Naive thymus-derived CD4-positive, alpha-beta T cell (primary cell): ENCODE results near the gene DPEP1. TPM values are rescaled to one million over a fixed set of nuclear protein-coding genes. Genes with fewer than 3 reads are reported as not detected.
A peak's percentile ranks its signal among the peaks of the same experiment; 100 is the strongest.

Source experiments
- ATAC-seq: fragments of 150-1000 bp; cut with Tn5 transposase; 2 replicates; pipeline ENCODE4 v1.10.0; 2021; ENCODE audit warnings: mild to moderate bottlenecking, moderate library complexity
- CTCF ChIA-PET: fragments of 350-600 bp; sonication (Branson Sonifier 250); formaldehyde crosslinking; loops from one replicate; lab custom pipeline; 2021; ENCODE audit warnings: antibody characterized with exemption; lab: Charles Lee
- POLR2A ChIA-PET: fragments of 350-600 bp; sonication (Branson Sonifier 250); formaldehyde crosslinking; loops from one replicate; lab custom pipeline; 2021; ENCODE audit warnings: antibody characterized with exemption, inconsistent platforms; lab: Charles Lee
- DNase-seq, 9 donors: peaks; one replicate each; pipeline versions ENCODE4 v3.0.0 to v3.0.0-alpha.2; 2020 to 2022; ENCODE audit warnings: mixed read lengths in 1 of 9
- H3K27ac ChIP-seq: one replicate; pipeline ENCODE4 v1.7.0; 2013; ENCODE audit warnings: mild to moderate bottlenecking, low read depth, low read length, moderate library complexity
- H3K27me3 ChIP-seq, 2 donors: one replicate each; pipeline ENCODE4 v1.7.0; 2013; ENCODE audit warnings: low read length in 2 of 2, mild to moderate bottlenecking in 2 of 2, moderate library complexity in 2 of 2; ENCODE audit not compliant: control insufficient read depth in 2 of 2, insufficient read depth in 2 of 2
- H3K36me3 ChIP-seq, 3 experiments: 1 replicate in 2 of 3; 2 replicates in 1 of 3; pipeline ENCODE4 v1.7.0; 2013; ENCODE audit warnings: low read length in 3 of 3, mild to moderate bottlenecking in 3 of 3, moderate library complexity in 1 of 3; ENCODE audit not compliant: insufficient read depth in 3 of 3, control insufficient read depth in 2 of 3
- H3K4me1 ChIP-seq, 2 donors: one replicate each; pipeline ENCODE4 v1.7.0; 2013; ENCODE audit warnings: low read length in 2 of 2, mild to moderate bottlenecking in 2 of 2, moderate library complexity in 1 of 2; ENCODE audit not compliant: control insufficient read depth in 2 of 2, insufficient read depth in 2 of 2
- H3K4me3 ChIP-seq: 2 replicates; pipeline ENCODE4 v1.7.0; 2013; ENCODE audit warnings: mild to moderate bottlenecking, low read length
- H3K9me3 ChIP-seq, 3 experiments: 1 replicate in 2 of 3; 2 replicates in 1 of 3; pipeline ENCODE4 v1.7.0; 2013; ENCODE audit warnings: low read length in 3 of 3; ENCODE audit not compliant: control insufficient read depth in 2 of 3
- H3K27ac Mint-ChIP-seq, 9 donors: one replicate each; pipeline ENCODE4 v1.8.0; 2020 to 2022; ENCODE audit warnings: mixed read lengths in 9 of 9, mild to moderate bottlenecking in 8 of 9, moderate library complexity in 5 of 9, inconsistent platforms in 2 of 9
- H3K27me3 Mint-ChIP-seq, 5 donors: one replicate each; pipeline ENCODE4 v1.8.0; 2021 to 2022; ENCODE audit warnings: mixed read lengths in 5 of 5, mild to moderate bottlenecking in 1 of 5
- H3K36me3 Mint-ChIP-seq, 5 donors: one replicate each; pipeline ENCODE4 v1.8.0; 2020 to 2022; ENCODE audit warnings: mixed read lengths in 5 of 5, mild to moderate bottlenecking in 3 of 5, inconsistent platforms in 1 of 5
- H3K4me1 Mint-ChIP-seq, 7 donors: one replicate each; pipeline ENCODE4 v1.8.0; 2020 to 2022; ENCODE audit warnings: mixed read lengths in 7 of 7, mild to moderate bottlenecking in 3 of 7, inconsistent platforms in 1 of 7
- H3K4me3 Mint-ChIP-seq, 10 donors: one replicate each; pipeline ENCODE4 v1.8.0; 2020 to 2022; ENCODE audit warnings: mild to moderate bottlenecking in 10 of 10, mixed read lengths in 10 of 10, moderate library complexity in 6 of 10, inconsistent platforms in 2 of 10
- H3K9me3 Mint-ChIP-seq, 11 donors: one replicate each; pipeline ENCODE4 v1.8.0; 2020 to 2022; ENCODE audit warnings: mixed read lengths in 11 of 11, mild to moderate bottlenecking in 4 of 11, inconsistent platforms in 1 of 11, moderate library complexity in 1 of 11
- intact Hi-C, 2 donors: fragments of 100-400 bp; cut with micrococcal nuclease; formaldehyde crosslinking; loops; one replicate each; pipeline ENCODE4 v1.15.1; 2023
- polyA plus RNA-seq, 2 donors: library from polyadenylated mRNA; unstranded; fragments of 300-500 nt; fragmentation: Illumina TruSeq; gene quantifications; one replicate each; pipeline ENCODE4 v1.2.3, GENCODE V29; 2021
- total RNA-seq, 6 experiments: library from RNA in 5 of 6; stranded (reverse) in 5 of 6; gene quantifications; 1 replicate in 5 of 6; 2 replicates in 1 of 6; pipeline ENCODE4 v1.2.3 and lab custom pipeline; 2021 to 2026

DPEP1 gene
- total RNA-seq (not detected), polyA plus RNA-seq (not detected), total RNA-seq (lab: John Stamatoyannopoulos, UW) (not detected)

DNA sequence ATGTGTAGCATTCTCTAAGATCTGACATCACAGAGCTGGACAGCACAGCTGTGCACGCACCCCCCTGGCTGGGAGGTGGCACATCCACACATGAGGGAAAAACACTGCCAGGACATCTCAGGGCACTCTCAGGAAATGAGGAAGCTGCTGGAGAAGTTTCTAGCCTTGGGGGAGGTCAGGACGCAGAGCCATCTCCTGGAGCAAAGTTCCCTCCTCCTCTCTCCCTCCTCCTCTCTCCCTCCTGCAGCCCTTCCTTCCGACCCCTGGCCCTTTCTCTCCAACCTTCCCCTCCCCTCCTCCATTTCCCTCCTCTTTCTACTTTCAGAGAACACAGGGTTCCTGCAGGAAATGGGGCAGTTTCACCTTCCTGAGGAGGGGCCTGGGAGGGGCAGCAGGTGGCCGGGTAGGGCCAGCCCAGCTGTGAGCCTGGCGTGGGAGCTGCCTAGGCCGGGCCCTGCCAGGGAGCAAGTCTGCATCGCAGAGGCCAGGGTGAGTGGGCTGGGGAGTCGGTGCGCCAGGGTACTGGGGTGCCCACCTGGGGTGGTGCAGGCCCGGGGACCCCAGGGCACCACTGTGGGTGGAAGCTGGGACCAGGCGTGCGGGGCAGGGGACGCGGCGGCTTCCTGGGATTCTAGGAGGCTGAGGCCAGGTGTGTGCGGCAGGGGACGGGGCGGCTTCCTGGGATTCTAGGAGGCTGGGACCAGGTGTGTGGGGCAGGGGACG is at the start of gene DPEP1:
Gene DPEP1 (plus strand): TSS at position 412 of the 723 bp plus-strand sequence. CDS start 16,769 bp downstream, outside the sequence.
- H3K36me3 Mint-ChIP-seq = peaks cover 0 to 4% (median 0%) of the 10 kb centered on the region in 5 donors
- no peak for DNase-seq
- Histone ChIP-seq H3K9me3 (no peaks in the 10 kb centered on the region), H3K4me3 (no peak within 1 kb of the TSS), H3K4me1 (peaks cover 0 to 10% of the 10 kb centered on the region in 2 donors), H3K27ac (no peak within 1 kb of the TSS), H3K36me3 (no peaks in the 10 kb centered on the region), H3K27me3 (no peaks in the 10 kb centered on the region)
- POLR2A ChIA-PET = no interaction called here
- peaks cover 0 to 8% (median 0%) of the 10 kb centered on the region in 11 donors for H3K9me3 Mint-ChIP-seq
- peaks cover 6 to 23% (median 17%) of the 10 kb centered on the region in 7 donors for H3K4me1 Mint-ChIP-seq
- intact Hi-C loops = no loop called here
- CTCF ChIA-PET = no interaction called here
- H3K4me3 Mint-ChIP-seq = no peak within 1 kb of the TSS
- peaks cover 0 to 5% (median 0%) of the 10 kb centered on the region in 5 donors for H3K27me3 Mint-ChIP-seq
- H3K27ac Mint-ChIP-seq = peak within 1 kb of the TSS in 2 of 9 donors; percentile 1 to 53
- ATAC-seq = no peak

DNA sequence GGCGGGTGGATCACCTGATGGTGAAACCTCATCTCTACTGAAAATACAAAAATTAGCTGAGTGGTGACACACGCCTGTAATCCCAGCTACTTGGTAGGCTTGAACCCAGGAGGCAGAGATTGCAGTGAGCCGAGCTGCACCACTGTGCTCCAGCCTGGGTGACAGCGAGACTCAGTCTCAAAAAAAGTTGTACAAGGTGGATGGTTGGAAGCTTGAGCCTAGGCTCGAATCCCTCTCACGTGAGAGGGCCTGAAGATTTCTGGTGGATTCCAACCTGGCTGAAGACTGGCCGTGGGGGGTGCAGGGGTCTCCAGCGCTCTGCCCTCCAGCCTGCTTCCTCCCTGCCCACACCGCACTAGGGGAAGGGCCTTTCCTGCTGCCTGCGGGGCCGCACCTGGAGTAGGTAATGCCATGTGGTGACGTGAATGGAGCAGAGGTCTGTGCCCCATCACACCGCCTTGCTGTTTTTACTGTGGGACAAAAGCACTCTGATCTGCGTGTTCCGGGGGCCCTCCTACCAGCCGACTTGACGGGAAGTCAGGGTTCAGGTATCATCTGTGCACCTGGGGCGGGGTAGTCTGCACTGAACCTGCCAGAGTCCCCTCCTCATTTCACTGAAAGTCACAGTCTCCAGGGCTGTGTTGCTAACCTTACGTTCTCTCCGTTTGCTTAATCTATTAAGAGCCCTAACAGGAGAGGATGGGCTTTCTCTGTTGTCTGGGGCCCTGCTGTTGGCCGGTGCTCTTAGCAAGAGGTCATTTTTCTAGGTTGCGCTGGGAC is 48.8 kb upstream of the DPEP1 start:
- H3K4me1 ChIP-seq = peaks cover 33 to 45% of the 10 kb centered on the region in 2 donors
- Mint-ChIP-seq H3K9me3 (peaks cover 0 to 3% (median 0%) of the 10 kb centered on the region in 11 donors), H3K4me1 (peaks cover 36 to 53% (median 50%) of the 10 kb centered on the region in 7 donors), H3K36me3 (peaks cover 11 to 36% (median 15%) of the 10 kb centered on the region in 5 donors), H3K4me3 (peak overlapping the region in 9 of 10 donors; percentile 26 to 95 (median 56)), H3K27ac (peak overlapping the region in 6 of 9 donors; percentile 11 to 81 (median 60)), H3K27me3 (no peaks in the 10 kb centered on the region)
- CTCF ChIA-PET = no interaction called here
- no peaks in the 10 kb centered on the region for H3K27me3 ChIP-seq
- peak overlapping the region; percentile 28 for H3K27ac ChIP-seq
- H3K4me3 ChIP-seq = no peak overlapping the region
- no peak for ATAC-seq
- POLR2A ChIA-PET = interaction anchor here (0.6 to 1.3 kb wide), 4 partner anchors 15 to 116 kb away, joined by 3 to 4 read pairs (median 3); no protein-coding TSS in a partner anchor
- H3K9me3 ChIP-seq = no peaks in the 10 kb centered on the region
- DNase-seq = peak in 1 of 9 donors; percentile 14
- intact Hi-C loops = loop anchor here (5.0 kb wide), 5 partner anchors 78 to 1612 kb away; partner anchors contain the start of genes BANP (in 1 of the 2) and CDH15 (in 1 of the 2)
- H3K36me3 ChIP-seq = peaks cover 16 to 41% (median 26%) of the 10 kb centered on the region in 3 experiments

DNA sequence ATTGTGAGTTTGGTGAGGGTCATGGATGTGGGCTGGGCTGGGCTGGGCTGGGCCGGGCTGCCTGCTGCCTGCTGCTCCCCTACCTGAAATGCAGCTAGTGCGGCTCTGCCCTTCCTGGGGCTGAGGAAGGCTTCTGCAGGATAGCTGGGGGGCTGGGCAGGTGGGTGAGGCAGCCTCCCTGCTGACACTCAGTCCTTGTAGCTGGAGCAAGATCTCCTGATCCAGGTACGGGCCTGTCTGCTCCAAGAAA is 48.3 kb upstream of the DPEP1 start:
- no peaks in the 10 kb centered on the region for H3K27me3 Mint-ChIP-seq
- peaks cover 11 to 36% (median 15%) of the 10 kb centered on the region in 5 donors for H3K36me3 Mint-ChIP-seq
- peak in 1 of 9 donors; percentile 31 for DNase-seq
- peak overlapping the region in 7 of 10 donors; percentile 28 to 79 (median 65) for H3K4me3 Mint-ChIP-seq
- peaks cover 32 to 49% (median 46%) of the 10 kb centered on the region in 7 donors for H3K4me1 Mint-ChIP-seq
- CTCF ChIA-PET = no interaction called here
- Histone ChIP-seq H3K27ac (peak overlapping the region; percentile 15), H3K4me3 (no peak overlapping the region), H3K27me3 (no peaks in the 10 kb centered on the region), H3K9me3 (no peaks in the 10 kb centered on the region), H3K4me1 (peaks cover 33 to 43% of the 10 kb centered on the region in 2 donors), H3K36me3 (peaks cover 16 to 41% (median 26%) of the 10 kb centered on the region in 3 experiments)
- ATAC-seq = no peak
- intact Hi-C loops = no loop called here
- peak overlapping the region in 5 of 9 donors; percentile 11 to 81 (median 43) for H3K27ac Mint-ChIP-seq
- H3K9me3 Mint-ChIP-seq = peaks cover 0 to 3% (median 0%) of the 10 kb centered on the region in 11 donors
- POLR2A ChIA-PET = no interaction called here

- Mint-ChIP-seq H3K4me1 (peaks cover 32 to 49% (median 46%) of the 10 kb centered on the region in 7 donors), H3K27ac (peak overlapping the region in 7 of 9 donors; percentile 11 to 81 (median 58)), H3K4me3 (peak overlapping the region; percentile 50 to 80 (median 65)), H3K9me3 (peaks cover 0 to 4% (median 0%) of the 10 kb centered on the region in 11 donors), H3K36me3 (peaks cover 11 to 36% (median 15%) of the 10 kb centered on the region in 5 donors), H3K27me3 (no peaks in the 10 kb centered on the region)
- intact Hi-C loops = no loop called here
- peak overlapping the region; percentile 15 for H3K27ac ChIP-seq
- H3K27me3 ChIP-seq = no peaks in the 10 kb centered on the region
- peaks cover 33 to 43% of the 10 kb centered on the region in 2 donors for H3K4me1 ChIP-seq
- H3K4me3 ChIP-seq = peak overlapping the region; percentile 50
- CTCF ChIA-PET = no interaction called here
- POLR2A ChIA-PET = interaction anchor here (0.6 to 1.2 kb wide), 2 partner anchors 10 to 204 kb away, joined by 3 read pairs; partner anchors contain the start of gene CPNE7
- peaks cover 16 to 39% (median 26%) of the 10 kb centered on the region in 3 experiments for H3K36me3 ChIP-seq
- H3K9me3 ChIP-seq = no peaks in the 10 kb centered on the region
- DNase-seq = peak in 5 of 9 donors; percentile 29 to 67 (median 33)
- ATAC-seq = peak; percentile 62
These were observed 47.7 kb upstream of the DPEP1 start for GRCh38 chr16:89565506-89566372.

DNA sequence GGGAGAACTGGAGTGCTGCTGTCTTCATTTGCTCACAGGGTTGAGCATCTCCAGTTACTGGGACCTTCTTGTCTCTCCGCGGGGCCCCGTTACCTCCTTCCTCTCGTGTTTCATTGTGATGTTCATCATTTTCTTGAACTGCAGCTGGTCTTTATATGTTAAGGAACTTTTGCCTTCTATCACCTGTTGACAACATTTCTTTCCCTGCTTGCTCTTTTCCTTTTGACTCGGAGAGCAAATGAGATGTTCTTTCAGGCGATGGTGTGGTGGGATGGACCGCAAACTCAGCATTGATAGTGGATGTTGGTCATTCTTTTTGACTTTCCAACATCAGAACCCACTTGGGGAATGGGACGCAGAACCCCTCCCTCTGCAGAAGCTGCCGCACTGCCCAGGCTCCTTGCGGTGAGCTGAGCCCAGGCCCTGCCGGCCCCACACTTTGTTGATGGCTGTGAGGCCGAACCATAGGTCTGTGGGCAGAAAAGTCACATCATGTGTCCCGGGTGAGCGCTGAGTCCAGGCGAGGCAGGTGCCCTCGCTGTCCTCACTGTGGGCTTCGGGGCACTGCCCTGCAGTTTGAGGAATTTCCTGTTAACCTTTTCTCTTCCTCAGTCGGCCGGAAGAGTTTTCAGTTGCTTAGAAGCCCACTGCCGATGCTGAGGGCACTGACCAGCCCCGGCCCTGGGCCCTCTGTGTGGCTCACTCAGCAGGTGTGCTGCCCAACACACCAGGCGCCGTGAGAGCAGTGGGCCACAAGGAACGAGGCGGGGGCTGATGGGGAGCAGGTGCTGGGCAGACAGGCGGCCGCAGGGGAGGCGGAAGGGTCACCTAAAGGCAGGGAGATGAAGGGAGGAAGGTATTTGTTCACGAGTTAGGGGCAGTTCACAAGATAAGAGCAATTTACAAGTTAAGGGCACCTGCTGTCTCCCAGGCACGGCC is 45.5 kb upstream of the DPEP1 start:
- H3K4me1 ChIP-seq = peaks cover 23 to 27% of the 10 kb centered on the region in 2 donors
- ATAC-seq = no peak
- ChIA-PET POLR2A (no interaction called here), CTCF (no interaction called here)
- H3K36me3 ChIP-seq = peaks cover 12 to 19% (median 14%) of the 10 kb centered on the region in 3 experiments
- Mint-ChIP-seq H3K4me3 (no peak overlapping the region), H3K4me1 (peaks cover 26 to 50% (median 43%) of the 10 kb centered on the region in 7 donors), H3K27ac (peak overlapping the region in 1 of 9 donors; percentile 12), H3K27me3 (peaks cover 0 to 9% (median 5%) of the 10 kb centered on the region in 5 donors), H3K36me3 (peaks cover 0 to 20% (median 4%) of the 10 kb centered on the region in 5 donors), H3K9me3 (peaks cover 0 to 4% (median 0%) of the 10 kb centered on the region in 11 donors)
- intact Hi-C loops = no loop called here
- H3K27ac ChIP-seq = no peak overlapping the region
- no peaks in the 10 kb centered on the region for H3K27me3 ChIP-seq
- H3K9me3 ChIP-seq = no peaks in the 10 kb centered on the region
- DNase-seq = no peak
- no peak overlapping the region for H3K4me3 ChIP-seq
